Neural cell (in vitro differentiated cells): ENCODE results near the gene MAP4K5. TPM values are rescaled to one million over a fixed set of nuclear protein-coding genes. Genes with fewer than 3 reads are reported as not detected.

ENCODE experiments used
- H2AFZ ChIP-seq: fragments of 200-600, 300-800 bp; sonication (generic), shearing (Covaris generic); 2 replicates; pipeline ENCODE4 v1.6.0; 2014; ENCODE audit warnings: low read depth, mild to moderate bottlenecking, antibody characterized with exemption, low read length, moderate library complexity
- H3F3A ChIP-seq: fragments of 200-600 bp; shearing (Covaris generic); 2 replicates; pipeline ENCODE4 v1.6.1; 2016; ENCODE audit warnings: mild to moderate bottlenecking, moderate library complexity, mixed read lengths, antibody characterized with exemption, low read length; ENCODE audit not compliant: insufficient read depth, poor library complexity, severe bottlenecking
- H3K27ac ChIP-seq: fragments of 200-600, 300-800 bp; sonication (generic), shearing (Covaris generic); 2 replicates; pipeline ENCODE4 v1.5.1; 2014; ENCODE audit warnings: mild to moderate bottlenecking, low read length, moderate library complexity
- H3K27me3 ChIP-seq: fragments of 300-800, 200-600 bp; sonication (generic), shearing (Covaris generic); 2 replicates; pipeline ENCODE4 v1.6.0; 2014; ENCODE audit warnings: mild to moderate bottlenecking, low read depth, low read length, moderate library complexity; ENCODE audit not compliant: insufficient read depth
- H3K36me3 ChIP-seq: fragments of 300-800, 200-600 bp; sonication (generic), shearing (Covaris generic); 2 replicates; pipeline ENCODE4 v1.5.1; 2014; ENCODE audit warnings: mild to moderate bottlenecking, antibody characterized with exemption, low read length, moderate library complexity; ENCODE audit not compliant: insufficient read depth
- H3K4me2 ChIP-seq: fragments of 300-800, 200-600 bp; sonication (generic), shearing (Covaris generic); 2 replicates; pipeline ENCODE4 v1.6.0; 2014; ENCODE audit warnings: mild to moderate bottlenecking, low read length
- H3K4me3 ChIP-seq: fragments of 300-800, 200-600 bp; sonication (generic), shearing (Covaris generic); 2 replicates; pipeline ENCODE4 v1.5.1; 2014; ENCODE audit warnings: mild to moderate bottlenecking, low read length, moderate library complexity
- H3K79me2 ChIP-seq: fragments of 200-600 bp; shearing (Covaris generic); replicated peaks from 2 replicates; pipeline ENCODE4 v1.6.0; 2014; ENCODE audit warnings: mild to moderate bottlenecking, low read length, moderate library complexity; ENCODE audit not compliant: insufficient read depth
- H3K9ac ChIP-seq: fragments of 300-800, 200-600 bp; sonication (generic), shearing (Covaris generic); 2 replicates; pipeline ENCODE4 v1.6.1; 2016; ENCODE audit warnings: mild to moderate bottlenecking, low read length, mixed read lengths
- H3K9me2 ChIP-seq: fragments of 200-600 bp; shearing (Covaris generic); 2 replicates; pipeline ENCODE4 v1.6.1; 2016; ENCODE audit warnings: mild to moderate bottlenecking, low read length, mixed read lengths; ENCODE audit not compliant: insufficient read depth
- H3K9me3 ChIP-seq: fragments of 200-600, 300-800 bp; sonication (generic), shearing (Covaris generic); 2 replicates; pipeline ENCODE4 v1.6.1; 2016; ENCODE audit warnings: mild to moderate bottlenecking, mixed run types, low read length, moderate library complexity, mixed read lengths
- H4K20me1 ChIP-seq: fragments of 200-600 bp; shearing (Covaris generic); 2 replicates; pipeline ENCODE4 v1.6.1; 2016; ENCODE audit warnings: mild to moderate bottlenecking, mixed run types; ENCODE audit not compliant: insufficient read depth
- CTCF ChIP-seq: fragments of 450-650 bp; IDR thresholded peaks from 2 replicates; pipeline ENCODE4 v1.5.1; 2014; ENCODE audit warnings: antibody characterized with exemption, mild to moderate bottlenecking, moderate library complexity; ENCODE audit not compliant: poor library complexity, severe bottlenecking
- EP300 ChIP-seq: fragments of 450-650 bp; conservative IDR thresholded peaks from 2 replicates; pipeline ENCODE4 v1.6.1; 2014; ENCODE audit warnings: antibody characterized with exemption, mild to moderate bottlenecking, moderate library complexity; ENCODE audit not compliant: poor library complexity, severe bottlenecking
- EZH2 ChIP-seq: fragments of 200-600, 300-800 bp; shearing (Covaris generic), sonication (generic); IDR thresholded peaks from 2 replicates; pipeline ENCODE4 v1.6.1; 2014; ENCODE audit warnings: antibody characterized with exemption, low read length, borderline replicate concordance, mild to moderate bottlenecking; ENCODE audit not compliant: insufficient read depth, poor library complexity, severe bottlenecking
- MXI1 ChIP-seq: fragments of 450-650 bp; conservative IDR thresholded peaks from 2 replicates; pipeline ENCODE4 v1.6.1; 2014; ENCODE audit warnings: antibody characterized with exemption, mild to moderate bottlenecking; ENCODE audit not compliant: poor library complexity, severe bottlenecking
- POLR2AphosphoS5 ChIP-seq: IDR thresholded peaks from 2 replicates; pipeline ENCODE4 v1.6.1; 2012
- RAD21 ChIP-seq: fragments of 450-650 bp; conservative IDR thresholded peaks from 2 replicates; pipeline ENCODE4 v1.6.1; 2014; ENCODE audit warnings: antibody characterized with exemption, mild to moderate bottlenecking, moderate library complexity
- REST ChIP-seq: IDR thresholded peaks from 2 replicates; pipeline ENCODE4 v1.6.1; 2012; ENCODE audit warnings: borderline replicate concordance
- SMC3 ChIP-seq: fragments of 450-650 bp; conservative IDR thresholded peaks from 2 replicates; pipeline ENCODE4 v1.6.1; 2014; ENCODE audit warnings: antibody characterized with exemption, mild to moderate bottlenecking, moderate library complexity; ENCODE audit not compliant: poor library complexity
- TAF1 ChIP-seq: IDR thresholded peaks from 2 replicates; pipeline ENCODE4 v1.6.1; 2012; ENCODE audit warnings: low read depth
- polyA plus RNA-seq: library from polyadenylated mRNA; depleted of rRNA; stranded (reverse); fragments of >200 nt; gene quantifications from 2 replicates; pipeline ENCODE4 v1.2.3, GENCODE V29; 2014

The MAP4K5 gene
- polyA plus RNA-seq, 1 donor from 2014 or later = 148 TPM

GRCh38 chr14:50545618-50546017, 13.2 kb upstream of the MAP4K5 start:
- no peak overlapping the region for H3K27ac ChIP-seq
- H3K9ac ChIP-seq = no peak overlapping the region
- H3K9me2 ChIP-seq = no peaks in the 10 kb centered on the region
- H3K9me3 ChIP-seq = no peaks in the 10 kb centered on the region
- TF ChIP-seq MXI1 = no peak
- TF ChIP-seq RAD21 = no peak
- no peak for TF ChIP-seq CTCF
- H2AFZ ChIP-seq = no peak overlapping the region
- no peak overlapping the region for H3K4me2 ChIP-seq
- no peak overlapping the region for H3K4me3 ChIP-seq
- no peaks in the 10 kb centered on the region for H3K79me2 ChIP-seq
- H3K36me3 ChIP-seq = no peaks in the 10 kb centered on the region
- no peaks in the 10 kb centered on the region for H3K27me3 ChIP-seq
- no peaks in the 10 kb centered on the region for H3F3A ChIP-seq
- no peaks in the 10 kb centered on the region for H4K20me1 ChIP-seq

- H3K36me3 ChIP-seq = no peaks in the 10 kb centered on the region
- no peak overlapping the region for H3K27ac ChIP-seq
- no peaks in the 10 kb centered on the region for H4K20me1 ChIP-seq
- no peak overlapping the region for H3K4me3 ChIP-seq
- TF ChIP-seq TAF1 = no peak
- no peak for TF ChIP-seq POLR2AphosphoS5
- TF ChIP-seq MXI1 = no peak
- TF ChIP-seq REST = no peak
- TF ChIP-seq CTCF = no peak
- no peak for TF ChIP-seq EP300
- no peak for TF ChIP-seq SMC3
- TF ChIP-seq RAD21 = no peak
- TF ChIP-seq EZH2 = no peak
- no peaks in the 10 kb centered on the region for H3K27me3 ChIP-seq
- no peak overlapping the region for H3K9ac ChIP-seq
- no peak overlapping the region for H2AFZ ChIP-seq
- no peaks in the 10 kb centered on the region for H3K9me3 ChIP-seq
- H3K4me2 ChIP-seq = no peak overlapping the region
- H3F3A ChIP-seq = no peaks in the 10 kb centered on the region
- no peaks in the 10 kb centered on the region for H3K79me2 ChIP-seq
- no peaks in the 10 kb centered on the region for H3K9me2 ChIP-seq
These were observed 12.5 kb upstream of the MAP4K5 start for GRCh38 chr14:50544911-50545310.
